Measurements from ENCODE around the gene MAD1L1. TPM values are rescaled to one million over a fixed set of nuclear protein-coding genes. Genes with fewer than 3 reads are reported as not detected.

MAD1L1 gene
- total RNA-seq, 1 donor from 2014 or later = 57.6 TPM

DNA sequence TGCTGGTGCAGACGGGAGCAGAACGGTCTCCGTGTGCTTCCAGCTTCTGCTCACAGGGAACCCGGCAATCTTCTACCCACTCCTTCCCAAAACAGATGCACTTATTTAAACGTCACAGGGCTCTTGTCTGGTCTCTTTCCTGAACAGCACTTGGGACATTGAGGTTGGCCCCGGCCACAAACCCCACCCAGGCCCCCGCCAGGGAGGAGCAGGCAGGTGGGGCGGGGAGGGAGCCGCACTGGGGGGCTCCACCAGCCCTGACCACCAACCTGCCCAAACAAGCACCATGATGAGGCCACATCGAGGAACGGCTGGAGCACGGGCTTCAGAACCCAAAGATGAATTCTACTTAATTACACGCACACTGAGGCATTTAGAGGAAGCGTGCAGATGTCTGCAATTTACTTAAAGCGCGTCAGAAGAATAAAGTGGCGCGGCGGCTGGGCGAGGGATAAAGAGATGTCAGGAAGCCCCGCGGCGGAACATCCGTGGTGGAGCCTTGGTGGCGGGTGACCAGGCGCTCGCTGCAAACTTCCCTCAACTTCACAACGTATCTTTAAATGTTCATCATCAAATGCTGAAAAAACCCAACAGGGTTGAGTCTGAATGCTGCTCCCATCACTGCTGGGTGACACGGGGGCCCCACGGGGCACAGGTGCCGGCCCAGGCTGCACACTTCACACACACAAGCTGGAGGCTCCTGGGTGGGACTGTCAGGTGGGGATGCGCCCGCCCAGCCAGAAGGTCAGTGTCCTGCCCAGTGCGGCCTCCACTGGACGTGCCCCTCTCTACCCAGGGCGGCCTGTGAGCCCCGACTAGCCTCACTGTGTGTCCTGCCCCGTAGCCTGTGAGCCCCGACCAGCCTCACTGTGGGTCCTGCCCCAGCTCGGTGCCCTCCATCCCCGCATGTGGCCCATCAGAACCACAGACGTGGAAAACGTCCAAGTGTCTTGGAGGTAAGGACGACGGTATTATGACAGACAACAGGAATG, 279.2 kb downstream of the MAD1L1 start:
- TF ChIP-seq CTCF (IDR thresholded peaks at IDR 0.05; ENCODE audit: partially characterized antibody, unreplicated experiment) = no peak
- H3K4me1 Mint-ChIP-seq (ENCODE audit: low read depth, unreplicated experiment) = peaks cover 10% of the 10 kb centered on the region
- H3K4me3 Mint-ChIP-seq (ENCODE audit: unreplicated experiment) = no peak overlapping the region
- H3K27ac Mint-ChIP-seq (ENCODE audit: unreplicated experiment) = no peak overlapping the region
- peaks cover 6% of the 10 kb centered on the region for H3K9me3 Mint-ChIP-seq (ENCODE audit: unreplicated experiment)
- no peak for DNase-seq
- H3K27me3 Mint-ChIP-seq (ENCODE audit: unreplicated experiment) = peaks cover 13% of the 10 kb centered on the region
- peaks cover 3% of the 10 kb centered on the region for H3K36me3 Mint-ChIP-seq (ENCODE audit: unreplicated experiment)

GRCh38 chr7:1952781-1953180, 280.0 kb downstream of the MAD1L1 start:
- DNase-seq = no peak
- peaks cover 14% of the 10 kb centered on the region for H3K27me3 Mint-ChIP-seq (ENCODE audit: unreplicated experiment)
- peaks cover 4% of the 10 kb centered on the region for H3K9me3 Mint-ChIP-seq (ENCODE audit: unreplicated experiment)
- no peak overlapping the region for H3K4me3 Mint-ChIP-seq (ENCODE audit: unreplicated experiment)
- no peaks in the 10 kb centered on the region for H3K36me3 Mint-ChIP-seq (ENCODE audit: unreplicated experiment)
- H3K27ac Mint-ChIP-seq (ENCODE audit: unreplicated experiment) = no peak overlapping the region
- H3K4me1 Mint-ChIP-seq (ENCODE audit: low read depth, unreplicated experiment) = peaks cover 10% of the 10 kb centered on the region
- TF ChIP-seq CTCF (IDR thresholded peaks at IDR 0.05; ENCODE audit: partially characterized antibody, unreplicated experiment) = no peak

- Mint-ChIP-seq H3K9me3 (ENCODE audit: unreplicated experiment) (peaks cover 4% of the 10 kb centered on the region), H3K4me1 (ENCODE audit: low read depth, unreplicated experiment) (peaks cover 10% of the 10 kb centered on the region), H3K27me3 (ENCODE audit: unreplicated experiment) (peaks cover 16% of the 10 kb centered on the region), H3K36me3 (ENCODE audit: unreplicated experiment) (no peaks in the 10 kb centered on the region), H3K4me3 (ENCODE audit: unreplicated experiment) (no peak overlapping the region), H3K27ac (ENCODE audit: unreplicated experiment) (no peak overlapping the region)
- no peak for DNase-seq
- no peak for TF ChIP-seq CTCF (IDR thresholded peaks at IDR 0.05; ENCODE audit: partially characterized antibody, unreplicated experiment)
These were observed 280.5 kb downstream of the MAD1L1 start for GRCh38 chr7:1952169-1952760.

- TF ChIP-seq CTCF (IDR thresholded peaks at IDR 0.05; ENCODE audit: partially characterized antibody, unreplicated experiment) = no peak
- peaks cover 14% of the 10 kb centered on the region for H3K4me1 Mint-ChIP-seq (ENCODE audit: low read depth, unreplicated experiment)
- H3K4me3 Mint-ChIP-seq (ENCODE audit: unreplicated experiment) = no peak overlapping the region
- H3K27me3 Mint-ChIP-seq (ENCODE audit: unreplicated experiment) = peaks cover 13% of the 10 kb centered on the region
- H3K27ac Mint-ChIP-seq (ENCODE audit: unreplicated experiment) = peak overlapping the region; percentile 12
- H3K9me3 Mint-ChIP-seq (ENCODE audit: unreplicated experiment) = peaks cover 6% of the 10 kb centered on the region
- DNase-seq = no peak
- H3K36me3 Mint-ChIP-seq (ENCODE audit: unreplicated experiment) = no peaks in the 10 kb centered on the region
These were observed 281.1 kb downstream of the MAD1L1 start for GRCh38 chr7:1951600-1951999.

- peaks cover 11% of the 10 kb centered on the region for H3K27me3 Mint-ChIP-seq (ENCODE audit: unreplicated experiment)
- no peak overlapping the region for H3K4me3 Mint-ChIP-seq (ENCODE audit: unreplicated experiment)
- peak; percentile 56 for DNase-seq
- H3K4me1 Mint-ChIP-seq (ENCODE audit: low read depth, unreplicated experiment) = peaks cover 14% of the 10 kb centered on the region
- no peaks in the 10 kb centered on the region for H3K36me3 Mint-ChIP-seq (ENCODE audit: unreplicated experiment)
- TF ChIP-seq CTCF (IDR thresholded peaks at IDR 0.05; ENCODE audit: partially characterized antibody, unreplicated experiment) = no peak
- H3K27ac Mint-ChIP-seq (ENCODE audit: unreplicated experiment) = peak overlapping the region; percentile 12
- H3K9me3 Mint-ChIP-seq (ENCODE audit: unreplicated experiment) = peaks cover 6% of the 10 kb centered on the region
These were observed 281.6 kb downstream of the MAD1L1 start for GRCh38 chr7:1951159-1951536.
